SH-SY5Y (cell line): ENCODE results near the gene NATD1.

Experiments used
- GATA2 ChIP-seq: IDR thresholded peaks from 2 replicates; pipeline ENCODE4 v1.6.1; 2011; ENCODE audit warnings: mild to moderate bottlenecking, low read depth, low read length
- GATA3 ChIP-seq: IDR thresholded peaks from 2 replicates; pipeline ENCODE4 v1.6.1; 2011; ENCODE audit warnings: low read depth, mild to moderate bottlenecking, low read length, moderate library complexity

The NATD1 gene, protein sequence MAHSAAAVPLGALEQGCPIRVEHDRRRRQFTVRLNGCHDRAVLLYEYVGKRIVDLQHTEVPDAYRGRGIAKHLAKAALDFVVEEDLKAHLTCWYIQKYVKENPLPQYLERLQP

DNA sequence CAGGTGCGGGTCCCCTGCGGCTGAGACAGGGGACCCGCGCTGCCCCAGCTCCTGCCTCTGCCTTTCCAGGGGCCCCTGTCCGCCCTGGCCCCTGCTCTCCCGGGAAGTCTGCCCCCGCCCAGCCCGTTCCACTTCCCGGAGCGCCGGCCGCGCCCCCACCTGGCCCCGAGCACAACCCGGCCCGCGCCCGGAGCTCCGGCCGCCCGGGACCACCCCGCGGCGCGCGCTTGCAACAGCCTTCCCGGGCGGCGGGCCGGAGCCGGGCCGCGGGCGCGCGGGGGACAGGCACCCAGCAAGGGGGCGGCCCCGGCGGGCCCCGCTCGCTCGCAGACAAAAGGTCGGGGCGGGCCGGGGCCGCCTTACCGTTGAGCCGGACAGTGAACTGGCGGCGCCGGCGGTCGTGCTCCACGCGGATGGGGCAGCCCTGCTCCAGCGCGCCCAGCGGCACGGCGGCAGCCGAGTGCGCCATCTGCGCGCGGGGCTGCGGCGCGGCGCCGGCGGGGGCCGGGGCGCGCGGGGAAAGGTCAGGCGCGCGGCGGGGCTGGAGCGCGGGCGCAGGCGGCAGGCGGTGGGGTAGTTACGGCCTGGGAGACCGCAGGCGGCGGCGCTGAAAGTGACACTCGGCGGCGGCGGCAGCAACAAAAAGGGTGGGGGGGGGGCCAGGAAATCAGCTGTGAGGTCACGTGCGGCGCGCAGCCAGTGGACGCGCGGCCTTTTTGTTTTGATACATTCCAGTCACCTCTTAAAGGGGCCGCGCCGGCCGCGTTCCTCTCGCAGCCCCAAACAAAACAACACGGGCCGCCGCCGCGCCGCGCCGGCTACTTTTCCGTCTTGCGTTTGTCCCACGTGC, at the start of gene NATD1:
TSS of gene NATD1 (minus strand) at position 615 of the 850 bp plus-strand sequence. CDS start at position 469, 146 bp downstream.
- TF ChIP-seq GATA2, result no peak
- no peak for TF ChIP-seq GATA3

DNA sequence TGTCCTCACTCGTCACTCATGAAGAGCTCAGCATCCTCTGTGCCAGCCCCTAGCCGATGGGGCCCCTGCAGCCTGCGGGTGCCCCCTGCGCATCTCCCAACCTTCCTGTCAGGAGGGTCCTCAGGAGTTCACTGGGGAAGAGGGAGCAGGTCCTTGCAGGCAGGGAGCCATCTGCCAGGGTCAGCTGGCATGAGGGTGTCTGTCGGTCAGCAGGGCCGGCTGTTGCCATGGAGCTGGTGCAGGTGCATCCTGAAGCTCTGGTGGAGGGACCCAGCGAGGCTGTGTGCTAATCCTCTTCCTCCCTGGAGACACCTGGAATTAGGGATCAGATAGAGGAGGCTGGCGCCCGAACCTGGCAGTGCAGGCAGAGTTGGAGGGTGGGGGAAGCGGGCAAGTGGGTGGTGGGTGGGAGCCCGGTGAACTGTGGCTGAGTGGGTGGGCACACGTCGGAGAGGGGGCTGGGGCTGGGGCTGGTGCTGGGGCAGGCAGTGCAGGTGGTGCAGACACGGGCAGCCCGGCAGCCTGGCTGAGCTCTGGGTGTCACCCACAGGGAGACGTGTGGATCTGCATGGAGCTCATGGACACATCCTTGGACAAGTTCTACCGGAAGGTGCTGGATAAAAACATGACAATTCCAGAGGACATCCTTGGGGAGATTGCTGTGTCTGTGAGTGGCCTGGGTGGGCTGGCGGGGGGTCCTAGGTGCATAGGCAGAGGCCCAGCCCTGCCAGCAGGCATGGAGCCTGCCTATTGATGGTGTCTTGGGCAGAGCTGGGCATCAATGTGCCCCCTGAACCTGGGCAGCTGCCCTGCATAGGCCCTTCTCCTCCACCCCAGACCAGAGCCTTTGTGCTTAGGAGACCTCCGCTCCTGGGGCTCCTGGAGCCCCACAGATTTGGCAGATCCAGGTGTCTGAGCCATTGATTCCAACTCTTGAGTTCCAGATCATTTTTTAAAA, 48.7 kb upstream of the NATD1 start:
- TF ChIP-seq GATA2 (no peak), GATA3 (no peak)

DNA sequence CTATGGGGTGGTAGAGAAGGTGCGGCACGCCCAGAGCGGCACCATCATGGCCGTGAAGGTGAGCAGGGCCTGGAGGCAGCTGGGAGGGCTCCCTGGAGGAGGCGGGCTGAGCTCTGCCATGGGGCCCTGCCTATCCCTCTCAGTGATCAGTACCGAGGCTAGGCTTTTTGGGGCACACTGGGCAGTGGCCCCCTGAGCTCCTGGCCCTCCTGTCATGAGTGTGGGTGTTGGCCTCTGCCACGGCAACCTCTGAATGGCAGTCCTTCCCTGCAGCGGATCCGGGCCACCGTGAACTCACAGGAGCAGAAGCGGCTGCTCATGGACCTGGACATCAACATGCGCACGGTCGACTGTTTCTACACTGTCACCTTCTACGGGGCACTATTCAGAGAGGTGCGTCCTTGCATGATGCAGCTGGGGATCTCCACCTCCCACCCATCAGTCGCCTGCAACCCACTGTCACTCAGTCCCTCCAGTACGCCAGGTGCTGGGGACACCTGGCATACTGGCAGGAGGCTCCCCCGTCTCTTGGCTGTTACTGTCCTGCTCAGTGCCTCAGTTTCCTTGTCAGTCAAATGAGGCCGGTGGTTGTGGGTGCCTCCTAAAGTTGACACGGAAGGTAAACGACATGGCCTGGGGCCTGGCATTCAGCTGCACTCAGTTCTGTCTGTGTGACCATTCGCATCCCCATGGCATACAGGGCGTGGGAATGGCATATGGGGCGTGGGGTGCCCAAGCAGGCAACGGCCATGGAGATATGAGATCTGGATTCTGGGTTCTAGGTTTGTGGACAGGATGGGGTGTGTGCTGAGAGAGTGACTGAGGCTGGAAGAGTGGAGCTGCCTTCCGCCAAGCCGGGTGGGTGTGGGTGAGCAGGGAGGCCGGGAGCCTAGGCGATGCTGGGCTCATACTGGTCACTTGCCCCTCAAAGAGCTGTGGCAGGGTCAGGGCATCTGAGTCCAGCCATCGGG, 47.7 kb upstream of the NATD1 start:
- TF ChIP-seq GATA2 (no peak), GATA3 (no peak)

DNA sequence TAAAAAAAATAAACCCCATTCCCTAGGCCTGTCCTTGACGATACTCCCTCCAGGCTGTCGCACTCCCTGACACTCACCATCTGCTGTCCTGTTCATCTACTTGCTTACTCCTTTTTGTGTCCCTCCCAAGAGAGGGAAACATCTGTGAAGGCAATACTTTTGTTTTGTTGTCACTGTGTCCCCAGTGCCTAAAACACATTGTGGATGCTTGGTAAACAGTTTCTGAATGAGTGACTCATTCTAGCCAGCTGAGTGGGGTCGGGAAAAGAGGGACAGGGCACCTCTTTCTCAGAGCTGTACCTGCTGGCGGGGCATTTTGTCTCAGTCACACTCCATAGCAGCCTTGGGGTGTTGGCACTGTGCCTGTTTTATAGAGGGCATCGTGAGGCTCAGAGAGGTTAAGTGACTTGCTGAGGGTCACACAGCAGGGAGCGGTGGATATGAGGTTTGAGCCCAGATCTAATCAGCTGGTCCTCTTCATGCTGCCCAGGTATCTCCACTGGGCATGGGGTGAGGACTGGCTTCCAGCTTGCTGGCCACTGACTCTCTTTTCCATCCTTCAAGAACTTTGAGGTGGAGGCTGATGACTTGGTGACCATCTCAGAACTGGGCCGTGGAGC, 46.9 kb upstream of the NATD1 start:
- TF ChIP-seq GATA2, result no peak
- no peak for TF ChIP-seq GATA3

DNA sequence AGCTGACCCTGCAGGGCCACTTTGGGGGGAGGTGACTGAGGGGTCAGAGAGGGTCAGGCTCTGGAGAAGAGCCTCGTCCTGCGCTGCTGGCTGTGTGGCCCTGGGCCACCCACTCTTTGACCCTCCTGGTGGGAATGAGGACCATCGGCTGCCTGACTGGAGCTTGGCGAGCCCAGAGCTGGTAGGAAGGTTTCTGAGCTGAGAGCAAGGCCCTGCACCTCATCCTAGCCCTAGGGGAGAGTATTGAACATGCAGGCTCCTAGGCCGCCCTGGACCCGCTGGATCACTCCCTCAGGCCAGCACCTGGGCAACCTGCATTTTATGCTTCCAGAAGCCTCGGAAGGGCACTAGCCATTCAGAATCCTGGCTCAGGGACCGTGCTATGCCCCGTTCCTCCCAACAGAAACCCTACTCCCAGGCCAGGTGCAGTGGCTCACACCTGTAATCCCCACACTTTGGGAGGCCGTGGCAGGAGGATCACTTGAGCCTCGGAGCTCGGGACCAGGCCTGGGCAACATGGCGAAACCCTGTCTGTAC, 45.8 kb upstream of the NATD1 start:
- no peak for TF ChIP-seq GATA2
- TF ChIP-seq GATA3, result no peak

DNA sequence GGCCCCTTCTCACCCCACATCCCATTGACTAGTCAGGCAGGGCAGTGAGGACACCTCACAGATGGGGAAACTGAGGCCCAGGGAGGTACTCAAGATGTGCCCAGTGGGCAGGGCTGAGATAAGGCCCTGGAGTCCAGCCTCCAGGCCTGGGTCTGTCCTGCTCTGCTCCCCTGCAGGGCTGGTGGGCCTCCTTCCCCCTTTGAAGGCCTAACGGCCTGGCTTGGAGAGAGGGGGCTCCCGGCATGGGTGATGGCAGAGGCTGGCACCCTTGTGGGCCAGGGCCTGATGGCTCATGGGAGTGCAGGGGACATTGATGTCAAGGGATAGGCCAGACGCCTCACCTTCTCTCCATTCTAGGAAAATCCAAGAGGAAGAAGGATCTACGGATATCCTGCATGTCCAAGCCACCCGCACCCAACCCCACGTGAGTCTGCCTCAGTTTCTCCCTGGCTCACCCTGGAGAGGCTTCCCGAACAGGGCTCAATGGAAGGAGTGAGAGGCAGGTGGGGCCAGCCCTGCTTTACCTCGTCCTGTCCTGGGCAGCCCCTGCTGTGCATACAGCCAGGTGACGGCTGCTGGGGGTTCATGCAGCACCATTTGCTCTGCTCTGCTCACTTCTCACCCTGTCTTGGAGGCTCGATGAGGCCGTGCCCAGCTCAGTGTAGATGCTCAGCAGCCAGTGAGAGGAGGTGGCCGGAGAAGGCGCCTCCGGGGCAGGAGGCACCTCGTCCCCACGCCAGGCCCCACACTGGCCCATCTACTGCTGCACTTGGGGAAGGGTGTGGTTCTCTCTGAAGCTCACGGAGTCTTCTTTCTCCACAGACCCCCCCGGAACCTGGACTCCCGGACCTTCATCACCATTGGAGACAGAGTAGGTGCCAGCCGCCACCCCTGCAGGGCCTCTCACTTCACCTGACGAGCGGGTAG, 45.1 kb upstream of the NATD1 start:
- TF ChIP-seq GATA2 (no peak), GATA3 (no peak)

DNA sequence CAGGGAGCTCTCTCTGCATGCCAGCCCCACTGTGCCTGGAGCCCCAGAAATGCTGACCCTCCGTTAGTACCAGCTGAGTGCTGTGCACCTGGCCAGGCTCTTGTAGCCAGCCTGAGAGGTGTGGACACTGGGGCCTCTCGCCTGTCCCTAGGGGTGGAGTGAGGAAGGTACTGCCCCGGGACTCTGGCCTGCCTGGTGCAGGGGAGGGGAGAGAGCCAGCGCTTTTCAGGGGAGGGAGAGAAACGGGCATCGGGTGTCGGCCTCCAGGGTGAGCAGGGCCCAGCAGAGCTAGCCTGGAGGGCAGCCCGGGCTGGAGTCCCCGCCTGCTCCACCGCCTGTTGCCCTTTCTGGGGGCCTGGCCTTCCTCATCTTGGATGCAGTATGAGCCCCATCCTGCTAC, 44.4 kb upstream of the NATD1 start:
- TF ChIP-seq GATA3 (no peak), GATA2 (no peak)

DNA sequence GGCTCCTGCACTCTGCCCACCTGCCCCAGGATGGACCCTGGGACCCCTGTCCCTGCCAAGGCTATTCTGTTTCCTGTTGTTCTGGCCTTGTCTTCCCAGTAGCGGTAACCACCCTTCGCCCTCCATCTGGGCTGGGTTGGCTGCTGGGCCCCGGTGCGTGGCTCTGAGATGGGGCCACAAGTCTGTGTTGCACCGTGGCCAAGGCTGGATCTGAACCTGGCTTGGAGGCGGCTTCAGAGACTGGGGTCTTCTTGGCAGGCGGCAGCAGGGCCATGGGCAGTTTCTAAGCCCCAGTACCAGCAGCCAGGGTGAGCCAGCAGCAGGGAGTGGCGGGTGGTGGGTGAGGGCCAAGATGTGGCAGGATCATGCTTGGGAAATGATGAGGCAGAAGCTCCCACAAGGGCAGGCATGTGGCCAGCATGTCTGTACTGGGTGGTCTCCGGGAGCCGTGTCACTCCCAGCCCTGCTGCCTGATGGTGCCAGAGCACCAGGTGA, 43.9 kb upstream of the NATD1 start:
- no peak for TF ChIP-seq GATA3
- no peak for TF ChIP-seq GATA2

DNA sequence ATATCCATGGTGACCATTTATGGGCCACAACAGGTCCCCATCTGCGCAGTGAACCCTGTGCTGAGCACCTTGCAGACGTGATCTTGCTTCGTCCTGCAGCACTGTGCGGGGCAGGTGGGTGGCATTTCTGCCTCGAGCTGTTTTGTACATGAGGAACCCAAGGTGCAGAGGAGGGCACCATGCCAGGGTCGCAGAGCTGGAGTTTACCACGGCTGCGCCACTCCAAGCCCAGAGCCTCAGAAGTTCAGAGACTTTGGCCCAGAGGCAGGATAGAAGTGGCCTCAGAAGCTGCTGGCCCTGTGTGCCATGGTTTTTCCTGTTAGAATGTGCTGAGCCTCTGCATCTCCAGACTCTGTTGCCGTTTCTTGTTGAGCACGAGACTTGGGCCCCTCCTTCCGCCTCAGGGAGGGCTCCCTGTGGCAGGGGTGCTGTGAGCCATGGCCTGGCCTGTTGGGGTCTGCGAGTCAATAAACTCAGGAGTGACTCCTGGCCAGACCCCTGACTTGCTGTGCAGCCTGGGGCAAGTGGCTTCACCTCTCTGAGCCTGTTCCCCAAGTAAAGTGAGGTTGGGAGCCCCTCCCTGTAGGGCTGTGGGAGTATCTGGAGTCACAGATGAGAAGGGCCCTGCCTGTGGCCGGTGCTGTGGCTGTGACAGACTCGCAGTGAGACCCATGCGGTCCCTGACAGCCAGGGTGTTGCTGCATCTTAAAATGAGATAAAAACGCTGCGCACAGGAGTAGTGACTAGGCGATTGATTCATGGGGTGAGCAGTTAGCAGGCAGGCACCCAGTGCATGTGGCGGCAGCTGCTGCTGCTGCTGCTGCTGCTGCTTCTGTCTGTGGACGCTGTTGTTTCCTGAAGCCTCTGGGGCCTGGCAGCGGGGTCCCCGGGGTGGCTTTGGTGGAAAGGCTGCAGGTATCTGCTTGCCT, 43.2 kb upstream of the NATD1 start:
- TF ChIP-seq GATA2, result no peak
- TF ChIP-seq GATA3, result no peak

DNA sequence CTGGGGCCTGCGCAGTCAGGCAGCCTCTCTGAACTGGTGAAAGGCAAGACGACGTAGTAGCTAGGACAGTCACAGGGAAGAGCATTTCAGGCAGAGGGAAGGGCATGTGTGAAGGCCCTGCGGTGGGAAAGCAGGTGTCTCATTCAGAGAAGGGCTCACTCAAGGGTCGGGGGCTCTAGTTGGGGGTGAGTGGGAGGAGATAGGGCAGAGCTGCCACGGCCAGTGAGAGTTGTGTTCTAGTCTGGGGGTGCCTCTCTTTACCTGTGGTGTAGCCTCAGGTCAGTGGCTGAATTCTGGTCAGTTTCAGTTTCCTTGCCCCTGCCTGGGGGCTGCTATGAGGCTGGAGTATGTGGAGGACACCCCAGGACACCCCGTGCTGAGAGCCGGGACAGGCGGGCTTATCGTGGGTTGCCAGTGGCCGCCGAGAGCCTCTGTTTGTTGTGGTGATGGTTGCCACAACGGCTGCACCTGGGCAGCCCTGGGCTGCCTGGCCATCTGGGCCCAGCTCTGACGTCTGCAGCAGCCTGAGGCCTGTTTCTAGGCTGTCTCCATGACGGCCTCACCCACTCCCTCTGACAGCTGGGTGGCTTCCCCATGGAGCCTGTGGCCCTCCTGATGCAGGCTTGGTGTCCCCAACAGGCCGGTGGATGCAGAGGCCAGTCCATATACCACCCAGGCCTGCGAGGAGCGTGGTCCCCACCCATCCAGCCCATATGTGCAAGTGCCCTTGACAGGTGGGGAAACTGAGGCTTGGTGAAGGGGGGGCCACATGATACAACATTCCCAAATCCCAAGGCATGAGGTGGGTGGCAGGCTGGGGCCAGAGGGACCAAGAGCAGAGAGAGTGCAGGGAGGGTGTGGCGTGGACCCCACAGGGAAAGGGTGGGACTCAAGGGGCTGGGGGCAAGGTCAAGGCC, 42.1 kb upstream of the NATD1 start:
- TF ChIP-seq GATA2 (no peak), GATA3 (no peak)
